GM04504 (cell line): ENCODE measurements around the gene CHSY3.
"Not testable (repeated sequence)": the region's sequence is repeated elsewhere in the genome, so short reads cannot be mapped to it uniquely, and the experiment has no call there.

Source experiments
- DNase-seq: peaks from one replicate; pipeline ENCODE4 v3.0.0-alpha.2; 2012; ENCODE audit warnings: low read depth

CHSY3 gene

GRCh38 chr5:130164966-130165365 is 260.7 kb downstream of the CHSY3 start:
- no peak for DNase-seq

- DNase-seq, result no peak
These were observed 262.7 kb downstream of the CHSY3 start for GRCh38 chr5:130166839-130167490.

- no peak for DNase-seq
These were observed 263.9 kb downstream of the CHSY3 start for GRCh38 chr5:130168211-130168610.

- DNase-seq, result no peak
These were observed 267.4 kb downstream of the CHSY3 start for GRCh38 chr5:130171699-130172098.

GRCh38 chr5:130183115-130183514 is 278.9 kb downstream of the CHSY3 start:
- no peak for DNase-seq

GRCh38 chr5:130189961-130190360 is 285.7 kb downstream of the CHSY3 start:
- DNase-seq, result no peak

- DNase-seq, result peak; percentile 7
These were observed 294.7 kb downstream of the CHSY3 start for GRCh38 chr5:130198927-130199326.

GRCh38 chr5:130206686-130207085 is 302.4 kb downstream of the CHSY3 start:
- no peak for DNase-seq

- no peak for DNase-seq
These were observed 309.3 kb downstream of the CHSY3 start for GRCh38 chr5:130213607-130214006.

GRCh38 chr5:130216286-130216685 is 312.0 kb downstream of the CHSY3 start:
- no peak for DNase-seq

GRCh38 chr5:130222573-130222972 is 318.3 kb downstream of the CHSY3 start:
- peak; percentile 10 for DNase-seq

GRCh38 chr5:130226556-130226955 is 322.3 kb downstream of the CHSY3 start:
- not testable (repeated sequence) for DNase-seq

GRCh38 chr5:130227699-130228098 is 323.4 kb downstream of the CHSY3 start:
- no peak for DNase-seq

GRCh38 chr5:130231786-130232185 is 327.5 kb downstream of the CHSY3 start:
- no peak for DNase-seq

- DNase-seq, result no peak
These were observed 330.6 kb downstream of the CHSY3 start for GRCh38 chr5:130234816-130235215.
